NCI-H1417 (cell line): ENCODE results near the gene PUS1.
"Not testable (repeated sequence)": the region's sequence is repeated elsewhere in the genome, so short reads cannot be mapped to it uniquely, and the experiment has no call there.

Source experiments
- DNase-seq, 3 experiments: peaks; one replicate each; lab custom pipeline; 2025; lab: John Stamatoyannopoulos, UW

PUS1 gene

GRCh38 chr12:131960590-131961325, 31.7 kb downstream of the PUS1 start:
- DNase-seq: not testable (repeated sequence)

- DNase-seq: not testable (repeated sequence)
Observed at GRCh38 chr12:131961328-131961727, 32.3 kb downstream of the PUS1 start.

- DNase-seq: no peak
Observed at GRCh38 chr12:131962069-131962468, 33.0 kb downstream of the PUS1 start.

- peak in 1 of 3 experiments; percentile 10 for DNase-seq
Observed at GRCh38 chr12:131963381-131963780, 34.3 kb downstream of the PUS1 start.

GRCh38 chr12:131965073-131965472, 36.0 kb downstream of the PUS1 start:
- DNase-seq: no peak

GRCh38 chr12:131971226-131971625, 42.1 kb downstream of the PUS1 start:
- no peak for DNase-seq

GRCh38 chr12:131975228-131975627, 46.2 kb downstream of the PUS1 start:
- no peak for DNase-seq

- no peak for DNase-seq
Observed at GRCh38 chr12:131979606-131980005, 50.5 kb downstream of the PUS1 start.

GRCh38 chr12:131980263-131980662, 51.2 kb downstream of the PUS1 start:
- DNase-seq: peak in 1 of 3 experiments; percentile 18

- DNase-seq: no peak
Observed at GRCh38 chr12:131981388-131981787, 52.3 kb downstream of the PUS1 start.

GRCh38 chr12:131982041-131982440, 53.0 kb downstream of the PUS1 start:
- no peak for DNase-seq

GRCh38 chr12:131983026-131983425, 54.0 kb downstream of the PUS1 start:
- no peak for DNase-seq

- no peak for DNase-seq
Observed at GRCh38 chr12:131983554-131983953, 54.5 kb downstream of the PUS1 start.

- DNase-seq: no peak
Observed at GRCh38 chr12:131984334-131984733, 55.3 kb downstream of the PUS1 start.

- DNase-seq: not testable (repeated sequence)
Observed at GRCh38 chr12:131985510-131985875, 56.4 kb downstream of the PUS1 start.

GRCh38 chr12:131986361-131986760, 57.3 kb downstream of the PUS1 start:
- DNase-seq: no peak

- DNase-seq: no peak
Observed at GRCh38 chr12:131986910-131987309, 57.8 kb downstream of the PUS1 start.

- DNase-seq: no peak
Observed at GRCh38 chr12:131987552-131987951, 58.5 kb downstream of the PUS1 start.

- DNase-seq: peak in 1 of 3 experiments; percentile 5
Observed at GRCh38 chr12:131988054-131988796, 59.1 kb downstream of the PUS1 start.

- no peak for DNase-seq
Observed at GRCh38 chr12:131989021-131989420, 59.9 kb downstream of the PUS1 start.

- peak; percentile 42 to 86 (median 68) for DNase-seq
Observed at GRCh38 chr12:131990066-131990979, 61.2 kb downstream of the PUS1 start.

- DNase-seq: no peak
Observed at GRCh38 chr12:131990980-131991305, 61.9 kb downstream of the PUS1 start.
